IPS DF 19.7 (cell line): ENCODE data around the gene ATP2A1.
"Not testable (repeated sequence)": the region's sequence is repeated elsewhere in the genome, so short reads cannot be mapped to it uniquely, and the experiment has no call there.

Experiments used
- DNase-seq: peaks from one replicate; pipeline ENCODE4 v3.0.0-alpha.2; 2013; ENCODE audit warnings: low read depth, low spot score

The ATP2A1 gene

GRCh38 chr16:28881565-28881964, 3.3 kb downstream of the ATP2A1 start:
- DNase-seq = not testable (repeated sequence)

- no peak for DNase-seq
These were observed 4.4 kb downstream of the ATP2A1 start for GRCh38 chr16:28882551-28883160.

GRCh38 chr16:28883221-28883996, 5.1 kb downstream of the ATP2A1 start:
- DNase-seq = no peak

GRCh38 chr16:28884045-28884444, 5.8 kb downstream of the ATP2A1 start:
- DNase-seq = no peak

- DNase-seq = no peak
These were observed 8.7 kb downstream of the ATP2A1 start for GRCh38 chr16:28886945-28887344.

- DNase-seq = not testable (repeated sequence)
These were observed 12.1 kb downstream of the ATP2A1 start for GRCh38 chr16:28890355-28890754.

- no peak for DNase-seq
These were observed 13.9 kb downstream of the ATP2A1 start for GRCh38 chr16:28891964-28892890.

GRCh38 chr16:28893291-28893690, 15.0 kb downstream of the ATP2A1 start:
- DNase-seq = no peak

GRCh38 chr16:28895609-28896008, 17.3 kb downstream of the ATP2A1 start:
- DNase-seq = no peak

GRCh38 chr16:28897826-28898225, 19.5 kb downstream of the ATP2A1 start:
- DNase-seq = no peak

GRCh38 chr16:28898266-28898665, 20.0 kb downstream of the ATP2A1 start:
- DNase-seq = no peak

- DNase-seq = no peak
These were observed 20.7 kb downstream of the ATP2A1 start for GRCh38 chr16:28898942-28899341.

GRCh38 chr16:28899882-28900590, 21.7 kb downstream of the ATP2A1 start:
- no peak for DNase-seq

- no peak for DNase-seq
These were observed 22.3 kb downstream of the ATP2A1 start for GRCh38 chr16:28900601-28901000.

- no peak for DNase-seq
These were observed 23.6 kb downstream of the ATP2A1 start for GRCh38 chr16:28901862-28902261.

GRCh38 chr16:28902909-28903308, 24.6 kb downstream of the ATP2A1 start:
- DNase-seq = no peak

GRCh38 chr16:28903344-28904042, 25.2 kb downstream of the ATP2A1 start:
- no peak for DNase-seq

- no peak for DNase-seq
These were observed 26.1 kb downstream of the ATP2A1 start for GRCh38 chr16:28904363-28904762.

- DNase-seq = no peak
These were observed 26.5 kb downstream of the ATP2A1 start for GRCh38 chr16:28904828-28905227.

- DNase-seq = no peak
These were observed 27.0 kb downstream of the ATP2A1 start for GRCh38 chr16:28905229-28905754.
